ENCODE measurements around the gene THOC6. TPM values are rescaled to one million over a fixed set of nuclear protein-coding genes. Genes with fewer than 3 reads are reported as not detected.
A peak's percentile ranks its signal among the peaks of the same experiment; 100 is the strongest.

The THOC6 gene
- 20.7 and 28.9 TPM in 2 replicates for total RNA-seq

DNA sequence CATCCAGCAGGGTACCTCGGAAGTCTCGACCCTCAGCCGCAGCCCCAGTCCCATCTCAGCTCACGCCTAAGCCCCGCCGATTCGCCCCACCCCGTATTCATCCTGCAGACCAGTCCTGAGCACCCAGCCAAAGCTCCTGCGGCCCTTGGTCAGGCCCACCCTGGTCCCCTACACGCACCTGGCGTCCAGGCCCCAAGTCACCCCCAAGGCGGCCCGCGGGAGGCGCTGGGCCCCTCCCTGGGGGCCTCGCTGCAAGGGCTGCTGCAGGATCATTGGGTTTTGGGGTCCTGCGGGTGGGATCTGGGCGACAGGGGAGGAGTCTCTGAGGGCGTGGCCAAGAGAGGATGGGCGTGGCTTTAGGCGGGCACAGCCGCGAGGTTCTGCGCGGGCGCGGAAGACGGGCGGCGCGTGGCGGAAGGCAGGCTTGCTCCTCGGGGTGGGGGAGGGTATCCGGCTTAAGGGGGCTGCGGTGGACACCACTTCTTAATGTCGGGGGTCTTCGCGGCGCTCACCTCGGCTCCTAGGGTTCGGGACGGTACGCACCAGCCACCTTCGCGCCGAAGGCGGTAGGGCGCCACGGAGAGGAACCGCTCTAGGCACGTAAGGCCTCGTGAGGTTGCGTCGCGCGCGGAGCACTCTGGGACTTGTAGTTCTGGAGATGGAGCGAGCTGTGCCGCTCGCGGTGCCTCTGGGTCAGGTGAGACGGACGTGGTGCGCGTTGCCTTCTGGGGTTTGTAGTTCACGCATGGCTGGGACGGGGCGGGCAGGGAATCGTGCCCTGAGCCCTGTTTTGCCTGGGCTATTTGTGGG, at the start of gene THOC6, which contains the start of gene HCFC1R1:
THOC6 (plus strand) TSS at position 367 of the 810 bp plus-strand sequence; CDS start at position 659, 292 bp downstream.
HCFC1R1 (minus strand) TSS at position 274 of the 810 bp plus-strand sequence; CDS start at position 273, 1 bp downstream.
- DNase-seq (ENCODE audit: extremely low read depth, low read depth, low spot score) = peak; percentile 93

DNA sequence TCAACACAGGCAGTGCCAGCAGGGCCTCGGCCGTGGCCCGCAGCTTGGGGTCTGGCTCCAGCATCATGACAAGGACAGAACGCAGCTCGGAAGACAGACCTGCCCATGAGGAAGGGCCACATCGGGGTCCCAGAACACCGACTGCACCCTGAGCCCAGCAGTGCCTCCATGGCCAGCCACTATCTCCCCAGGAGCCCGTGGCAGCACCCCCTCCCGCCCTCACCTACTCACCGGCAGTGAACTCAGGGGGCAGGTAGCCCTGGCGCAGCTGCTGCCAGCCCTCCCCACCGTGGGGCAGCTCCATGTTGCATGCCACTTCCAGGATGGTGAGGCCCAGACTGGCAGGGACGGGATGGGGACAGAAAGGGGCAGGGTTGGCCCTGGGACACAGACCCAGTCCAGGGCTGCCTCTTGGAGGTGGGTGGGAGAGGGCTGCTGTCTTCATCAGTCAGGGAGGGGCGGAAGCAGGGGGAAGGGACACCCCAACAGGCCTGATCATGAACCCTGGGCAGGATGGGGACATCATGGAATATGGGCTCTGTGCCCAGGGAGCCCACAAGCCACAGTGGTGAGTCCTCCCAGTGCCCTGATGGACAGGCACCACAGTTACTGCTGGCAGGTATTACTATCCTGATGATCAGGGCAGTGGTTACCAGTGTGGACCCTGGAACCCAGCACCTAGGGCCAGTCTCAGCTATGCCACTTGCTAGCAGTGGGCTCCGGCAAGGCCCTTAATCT, 49.3 kb upstream of the THOC6 start:
- no peak for DNase-seq (ENCODE audit: extremely low read depth, low read depth, low spot score)

DNA sequence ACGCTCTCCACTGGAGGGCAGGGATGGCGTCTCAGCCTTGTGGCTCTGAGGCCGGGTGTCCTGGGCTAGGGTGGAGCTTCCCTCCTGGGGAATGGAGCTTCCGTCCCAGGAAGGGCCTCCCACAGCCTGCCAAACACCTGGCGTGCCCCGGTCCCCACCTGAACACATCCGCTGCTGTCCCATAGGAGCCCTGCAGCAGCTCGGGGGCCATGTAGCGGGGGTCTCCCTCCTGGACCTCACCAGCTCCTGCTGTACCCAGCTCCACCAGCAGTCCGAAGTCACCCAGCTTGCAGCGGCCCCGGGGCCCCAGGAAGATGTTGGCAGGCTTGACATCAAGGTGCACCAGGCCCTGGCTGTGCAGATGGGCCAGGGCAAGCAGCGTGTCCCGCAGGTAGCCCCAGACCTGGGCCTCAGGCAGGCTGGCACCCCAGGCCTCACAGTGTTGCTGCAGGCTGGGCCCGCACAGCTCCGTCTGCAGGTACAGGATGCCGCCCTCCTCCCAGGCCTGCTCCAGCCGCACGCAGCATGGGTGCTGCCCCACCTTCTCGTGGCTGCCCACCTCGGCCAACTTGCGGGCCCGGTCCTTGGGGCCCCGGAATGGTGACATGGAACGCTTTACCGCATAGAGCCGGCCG, 48.6 kb upstream of the THOC6 start:
- no peak for DNase-seq (ENCODE audit: extremely low read depth, low read depth, low spot score)

DNA sequence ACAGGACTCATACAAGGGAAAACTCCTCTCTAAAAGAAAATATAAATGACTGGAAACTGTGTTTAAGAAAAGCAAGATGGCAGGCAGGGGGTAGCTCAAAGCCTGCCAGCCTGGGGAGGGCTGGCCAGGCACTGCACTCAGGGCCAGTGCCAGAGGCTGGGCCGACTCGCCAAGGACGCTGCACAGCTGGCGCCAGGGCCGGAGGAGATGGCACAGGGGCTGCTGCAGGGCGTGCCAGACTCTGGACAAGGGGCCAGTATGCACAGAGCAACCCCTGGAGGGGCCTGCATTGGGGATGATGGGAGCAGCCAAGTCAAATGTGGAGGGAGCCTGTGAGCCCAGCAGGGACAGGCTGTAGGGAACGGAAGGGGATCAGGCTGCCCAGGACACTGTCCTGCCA, 47.6 kb upstream of the THOC6 start:
- DNase-seq (ENCODE audit: extremely low read depth, low read depth, low spot score) = no peak

DNA sequence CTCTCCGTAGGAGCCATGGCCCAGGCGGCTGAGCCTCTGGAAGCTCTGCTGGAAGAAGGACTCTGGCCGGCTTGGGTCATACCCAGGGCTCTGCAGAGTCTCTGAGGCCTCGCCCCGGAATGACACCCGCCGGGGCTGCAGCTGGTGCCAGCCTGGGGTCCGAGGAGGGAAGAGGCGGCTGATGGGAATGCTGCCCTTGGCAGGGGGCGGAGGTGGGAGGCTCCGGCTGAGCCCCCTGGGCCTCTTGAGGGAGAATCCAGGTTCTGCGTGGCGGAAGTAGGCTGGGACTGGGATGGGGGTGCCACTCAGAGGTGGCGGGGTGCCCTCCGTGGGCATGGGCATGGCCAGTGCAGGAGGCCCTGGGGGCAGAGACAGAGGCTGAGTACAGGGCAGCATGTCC, 47.2 kb upstream of the THOC6 start:
- no peak for DNase-seq (ENCODE audit: extremely low read depth, low read depth, low spot score)

DNA sequence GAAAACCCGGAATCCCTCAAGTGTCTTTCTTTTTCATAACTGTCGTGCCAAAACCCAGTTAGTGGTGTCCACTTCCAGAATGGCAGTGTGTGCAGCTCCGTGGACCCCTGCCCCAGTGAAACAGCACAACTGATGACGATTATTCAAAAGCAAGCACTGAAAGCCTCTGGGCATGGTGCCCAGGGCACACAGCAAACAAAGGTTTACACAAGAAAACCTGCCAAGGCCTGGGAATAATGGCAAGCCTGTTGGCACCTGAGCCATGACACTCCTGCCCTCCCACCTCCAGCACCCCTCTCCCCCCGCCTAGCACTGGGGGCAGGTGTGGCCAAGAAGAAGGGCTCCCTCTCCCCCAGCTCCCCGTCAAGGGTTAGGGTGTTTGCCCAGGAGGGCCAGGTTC, 46.4 kb upstream of the THOC6 start:
- DNase-seq (ENCODE audit: extremely low read depth, low read depth, low spot score) = no peak

- DNase-seq (ENCODE audit: extremely low read depth, low read depth, low spot score) = no peak
Observed at GRCh38 chr16:2979669-2980226, 44.1 kb upstream of the THOC6 start.

DNA sequence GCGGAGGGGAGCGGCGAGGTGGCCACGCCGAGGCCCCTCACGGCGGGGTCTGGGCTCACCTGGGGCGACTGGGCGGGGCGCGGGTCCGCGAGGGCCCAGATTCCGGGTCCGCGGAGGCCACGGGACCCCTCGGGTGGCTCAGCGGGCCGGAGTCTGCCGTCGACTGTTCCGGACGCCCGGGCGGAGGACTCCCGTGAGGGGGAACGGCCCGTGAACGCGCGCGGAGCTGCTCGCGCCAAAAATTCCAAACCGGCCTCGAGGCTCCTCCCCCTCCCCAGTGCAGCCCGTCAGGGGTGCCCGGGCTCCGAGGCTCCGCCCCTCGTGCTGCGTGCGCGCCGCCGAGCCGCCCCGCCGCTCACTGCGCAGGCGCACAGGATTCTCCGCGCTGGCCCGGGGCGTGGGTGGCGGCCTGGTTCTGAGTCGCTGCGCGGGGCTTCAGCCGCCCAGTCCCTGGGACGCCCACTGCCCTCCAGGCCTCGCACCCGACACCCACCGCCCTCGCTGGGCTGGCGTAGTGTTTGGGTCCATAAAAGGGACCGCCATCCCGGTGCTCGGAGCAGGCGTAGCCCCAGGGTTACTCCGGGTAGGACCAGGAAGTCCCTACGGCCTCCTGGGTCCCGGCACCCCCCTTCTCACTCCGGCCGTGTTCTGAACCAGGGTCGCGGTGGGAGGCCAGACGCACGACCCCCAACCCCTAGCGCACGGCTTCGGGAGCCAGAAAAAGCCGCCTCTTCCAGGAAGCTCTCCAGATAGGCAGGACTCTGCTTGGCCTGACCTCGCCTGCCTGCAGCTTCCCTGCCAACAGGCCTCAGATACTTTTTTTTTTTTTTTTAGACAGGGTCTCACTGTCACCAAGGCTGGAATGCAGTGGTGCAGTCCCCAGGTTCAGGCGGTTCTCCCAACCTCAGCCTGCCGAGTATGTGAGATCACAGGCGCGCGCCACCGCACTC, 43.3 kb upstream of the THOC6 start, which contains the start of gene PKMYT1:
PKMYT1 (minus strand) TSS at position 220 of the 950 bp plus-strand sequence. CDS start 789 bp downstream, outside the sequence.
- no peak for DNase-seq (ENCODE audit: extremely low read depth, low read depth, low spot score)

- DNase-seq (ENCODE audit: extremely low read depth, low read depth, low spot score) = no peak
Observed at GRCh38 chr16:2981177-2981898, 42.5 kb upstream of the THOC6 start.

- DNase-seq (ENCODE audit: extremely low read depth, low read depth, low spot score) = no peak
Observed at GRCh38 chr16:2981899-2982250, 42.0 kb upstream of the THOC6 start.

- DNase-seq (ENCODE audit: extremely low read depth, low read depth, low spot score) = no peak
Observed at GRCh38 chr16:2982402-2982801, 41.4 kb upstream of the THOC6 start.

GRCh38 chr16:2983706-2984136, 40.1 kb upstream of the THOC6 start:
- no peak for DNase-seq (ENCODE audit: extremely low read depth, low read depth, low spot score)

- DNase-seq (ENCODE audit: extremely low read depth, low read depth, low spot score) = no peak
Observed at GRCh38 chr16:2985462-2985861, 38.4 kb upstream of the THOC6 start.

DNA sequence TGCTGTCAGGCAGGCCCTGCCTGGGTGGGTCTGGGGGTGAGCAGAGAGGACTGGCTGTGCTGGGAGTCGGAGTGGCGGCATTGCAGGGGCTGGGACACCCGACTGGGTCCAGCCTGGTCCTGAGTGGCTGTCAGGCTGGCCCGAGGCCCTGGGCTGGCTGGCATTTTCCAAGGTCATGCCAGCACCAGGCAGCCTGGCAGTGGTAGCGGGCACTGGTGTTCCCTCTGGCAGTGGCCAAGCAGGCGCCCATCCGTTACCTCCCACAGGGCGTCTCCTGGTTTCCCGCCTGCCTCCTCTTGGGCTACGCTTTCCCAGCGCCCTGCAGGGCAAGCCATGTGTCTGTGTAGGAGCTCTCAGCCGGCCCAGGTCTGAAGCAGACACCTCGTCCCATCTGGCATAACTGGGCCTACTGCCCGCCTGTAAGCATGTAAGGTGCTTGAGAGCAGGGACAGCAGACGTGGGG, 37.9 kb upstream of the THOC6 start:
- DNase-seq (ENCODE audit: extremely low read depth, low read depth, low spot score) = no peak

GRCh38 chr16:2986623-2987188, 37.1 kb upstream of the THOC6 start:
- no peak for DNase-seq (ENCODE audit: extremely low read depth, low read depth, low spot score)

- DNase-seq (ENCODE audit: extremely low read depth, low read depth, low spot score) = no peak
Observed at GRCh38 chr16:2987286-2987685, 36.5 kb upstream of the THOC6 start.

GRCh38 chr16:2987833-2988232, 36.0 kb upstream of the THOC6 start:
- DNase-seq (ENCODE audit: extremely low read depth, low read depth, low spot score) = no peak

DNA sequence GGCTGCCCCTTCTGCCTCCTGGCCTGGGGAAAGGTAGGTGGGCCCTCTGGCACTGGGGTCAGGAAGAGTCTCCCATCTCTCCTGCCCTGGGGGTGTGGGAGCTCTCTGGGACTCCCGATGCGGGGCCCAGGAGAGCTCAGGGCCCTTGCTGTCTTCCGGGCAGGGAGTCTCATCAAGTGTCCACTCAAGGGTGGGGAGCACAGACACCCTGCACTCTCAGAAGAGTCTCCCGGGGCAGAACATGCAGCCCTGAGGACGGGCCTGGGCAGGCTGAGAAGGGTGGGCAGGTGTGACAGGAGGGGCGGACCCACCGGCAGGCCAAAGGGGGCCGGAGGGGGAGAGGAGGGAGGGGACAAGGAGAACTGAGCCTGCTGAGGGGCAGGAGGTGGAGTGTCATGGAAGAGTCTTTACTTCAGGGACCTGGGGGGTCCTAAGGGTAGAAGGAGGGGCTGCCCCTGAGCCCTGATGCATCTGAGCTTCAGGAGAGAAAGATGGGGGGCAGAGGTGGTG, 35.2 kb upstream of the THOC6 start:
- no peak for DNase-seq (ENCODE audit: extremely low read depth, low read depth, low spot score)

GRCh38 chr16:2990891-2991290, 32.9 kb upstream of the THOC6 start:
- DNase-seq (ENCODE audit: extremely low read depth, low read depth, low spot score) = no peak

Measured in glomerular endothelial cell (primary cell).